HPDE6-E6E7 (cell line): Measurements from ENCODE around the gene TSPAN6.
A peak's percentile ranks its signal among the peaks of the same experiment; 100 is the strongest.

Experiments
- DNase-seq: peaks from one replicate; pipeline ENCODE4 v3.0.0; 2011; ENCODE audit warnings: missing footprints; ENCODE audit errors: extremely low spot score

The TSPAN6 gene

DNA sequence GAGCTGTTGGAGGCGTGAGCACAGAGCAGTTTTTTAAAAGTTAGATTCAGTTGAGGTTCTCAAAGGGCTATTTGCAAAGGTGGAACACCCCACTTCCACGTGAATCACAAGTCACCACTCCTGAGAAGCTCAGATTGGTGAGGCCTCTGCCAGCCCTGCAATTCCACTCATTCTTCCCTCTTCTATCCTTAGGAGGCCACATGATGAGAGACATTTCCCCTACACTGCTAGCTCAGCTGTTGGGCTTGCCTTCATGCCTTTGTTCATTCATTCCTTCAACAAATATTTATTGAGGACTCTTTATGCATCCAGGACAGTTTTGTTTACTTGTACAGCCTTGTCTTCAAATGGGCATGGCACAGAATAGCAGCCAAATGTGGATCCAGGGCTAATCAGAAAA lies 11.1 kb upstream of the TSPAN6 start:
- no peak for DNase-seq

DNA sequence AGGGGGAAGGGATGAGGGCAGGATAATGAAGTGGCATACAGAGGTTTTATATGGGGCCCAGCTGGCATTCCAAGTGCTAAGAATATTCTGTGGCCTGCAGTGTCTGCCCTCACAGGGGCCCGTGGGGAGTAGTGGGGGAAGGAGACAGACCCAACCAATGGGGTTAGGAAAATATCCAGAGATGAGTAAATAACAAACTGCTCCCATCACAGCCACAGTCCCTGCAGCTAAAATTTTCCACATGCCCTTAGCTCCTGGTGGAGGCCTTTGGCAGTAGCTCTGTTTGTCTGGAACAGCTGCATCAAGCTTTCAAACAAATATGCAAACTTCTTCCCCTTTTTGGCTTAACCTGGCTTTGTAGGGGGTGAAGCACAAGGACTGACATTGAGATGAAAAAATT lies 10.5 kb upstream of the TSPAN6 start:
- DNase-seq, result no peak

DNA sequence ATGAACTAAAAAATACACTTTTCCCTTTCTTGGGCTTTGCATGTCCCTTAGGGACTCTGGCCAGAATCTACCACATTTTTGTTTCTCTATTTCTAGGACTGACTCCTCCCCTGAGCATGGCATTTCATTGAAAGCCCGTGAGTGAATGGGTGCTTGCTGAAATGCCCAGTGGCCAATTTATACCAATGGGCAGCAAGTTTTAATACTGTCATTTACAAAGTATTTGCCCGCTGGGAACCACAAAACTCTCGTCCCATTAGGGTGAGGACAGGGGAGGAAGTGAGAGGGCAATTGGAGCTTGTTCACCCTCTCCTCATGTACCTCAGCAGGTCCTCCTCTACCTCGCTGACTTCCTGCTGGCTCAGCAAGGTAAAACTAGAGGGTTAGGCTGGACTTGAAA lies 8.5 kb upstream of the TSPAN6 start:
- DNase-seq, result no peak

DNA sequence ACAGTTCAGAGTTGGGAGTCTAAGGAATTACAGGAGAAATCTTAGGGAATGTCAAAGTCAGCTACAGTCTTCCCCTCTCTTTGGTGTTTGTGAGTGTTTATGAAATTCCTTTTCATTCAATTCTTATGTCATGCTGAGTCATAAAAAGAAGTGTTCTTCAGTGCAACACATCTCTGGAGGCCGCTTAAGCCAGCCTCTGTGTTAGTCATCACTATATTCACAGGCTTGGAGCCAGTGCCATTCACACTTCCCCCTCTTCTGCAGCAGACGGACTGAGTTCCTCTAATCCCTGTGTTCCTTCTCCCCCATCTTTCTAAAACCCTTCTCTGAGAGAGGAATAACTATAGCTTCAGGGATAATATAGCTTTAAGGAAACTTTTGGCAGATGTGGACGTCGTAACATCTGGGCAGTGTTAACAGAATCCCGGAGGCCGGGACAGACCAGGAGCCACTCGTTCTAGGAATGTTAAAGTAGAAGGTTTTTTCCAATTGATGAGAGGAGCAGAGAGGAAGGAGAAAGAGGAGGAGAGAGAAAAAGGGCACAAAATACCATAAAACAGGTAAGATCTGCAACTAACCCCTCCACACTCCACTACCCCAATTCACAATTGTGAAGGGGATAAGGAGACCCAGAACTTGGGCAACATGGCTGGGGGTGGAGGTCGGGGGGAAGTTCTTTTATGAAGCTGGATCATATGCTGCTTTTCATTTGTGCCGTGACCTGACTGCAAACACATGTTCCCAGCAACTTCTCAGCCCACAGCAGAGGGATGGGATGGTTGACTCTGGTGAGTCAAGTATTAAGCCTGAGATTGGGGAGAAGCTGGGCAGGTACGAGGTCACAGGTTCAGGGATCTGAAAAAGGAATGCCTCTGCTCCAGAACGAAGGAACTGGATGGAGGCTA lies 7.6 kb upstream of the TSPAN6 start, which contains the start of gene SRPX2:
Gene SRPX2 (plus strand): TSS at position 244 of the 905 bp plus-strand sequence. CDS start 2,124 bp downstream, outside the sequence.
- DNase-seq, result peak; percentile 34

DNA sequence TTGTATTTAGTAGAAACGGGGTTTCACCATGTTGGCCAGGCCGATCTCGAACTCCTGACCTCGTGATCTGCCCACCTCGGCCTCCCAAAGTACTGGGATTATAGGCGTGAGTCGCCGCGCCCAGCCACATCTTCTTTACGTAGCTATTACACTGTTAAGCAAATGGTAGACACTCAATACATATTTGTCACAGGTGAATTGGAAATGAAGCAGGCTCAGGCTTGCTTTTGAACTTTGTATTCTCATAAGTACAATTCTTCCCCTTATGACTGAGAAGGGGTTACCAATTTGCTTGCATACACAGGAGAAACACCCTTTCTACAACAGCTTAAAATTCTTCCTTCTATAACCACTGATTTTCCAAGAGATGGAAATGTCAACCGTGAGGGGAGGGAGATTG lies 6.6 kb upstream of the TSPAN6 start:
- no peak for DNase-seq

DNA sequence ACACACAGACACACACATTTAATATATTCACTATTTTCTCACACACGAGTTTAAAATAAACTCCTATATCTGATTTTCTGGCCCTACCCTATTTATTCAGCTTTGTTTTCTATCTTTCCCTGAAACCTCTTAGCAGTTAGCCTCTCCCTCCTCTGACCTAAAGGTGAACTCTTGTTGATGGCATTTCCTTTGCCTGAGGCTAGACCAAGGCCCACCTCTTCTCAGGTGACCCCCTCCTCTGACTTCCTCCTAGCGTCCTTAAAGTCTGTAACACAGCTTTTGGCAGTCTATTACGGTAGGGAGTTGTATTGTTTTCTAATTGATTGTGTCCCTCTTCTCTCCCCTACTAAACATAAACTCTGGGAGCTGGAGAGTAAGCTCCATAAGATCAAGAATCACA lies 5.7 kb upstream of the TSPAN6 start:
- DNase-seq, result no peak

DNA sequence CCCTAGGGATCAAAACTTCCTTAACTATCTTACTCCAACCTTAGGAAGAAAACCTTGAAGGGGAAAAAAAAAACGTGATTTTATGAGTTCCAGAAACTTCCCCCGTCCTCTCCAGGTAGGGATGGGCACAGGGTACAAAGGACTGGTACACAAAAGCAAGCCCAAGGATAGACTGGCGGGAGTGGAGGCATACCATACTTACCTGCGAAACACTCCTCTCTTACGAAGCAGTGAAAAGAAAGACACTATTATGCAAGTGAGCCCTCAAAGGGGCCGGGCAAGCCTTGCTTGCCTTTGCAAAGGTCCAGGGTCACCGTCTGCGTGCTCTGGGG lies 651 bp downstream of the TSPAN6 start:
- DNase-seq, result no peak

DNA sequence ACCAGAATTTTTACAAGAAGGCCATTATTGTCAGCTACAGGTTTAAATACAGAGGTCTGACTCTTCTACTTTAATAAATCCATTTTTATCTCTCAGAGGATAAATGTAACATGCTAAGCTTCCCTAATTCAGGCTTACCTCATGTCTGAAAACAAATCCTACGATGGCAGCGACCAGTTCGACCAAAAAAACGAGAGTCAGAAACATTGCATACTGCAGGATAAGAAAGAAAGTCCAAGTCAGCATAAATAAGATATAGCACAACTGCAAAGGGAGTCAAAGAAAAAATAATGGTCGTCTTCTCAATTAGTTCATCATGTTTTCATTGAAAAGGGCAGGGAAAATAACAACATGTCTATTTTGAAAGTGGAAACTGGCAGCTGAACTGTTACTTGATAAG lies 1.6 kb downstream of the TSPAN6 start:
- no peak for DNase-seq

DNA sequence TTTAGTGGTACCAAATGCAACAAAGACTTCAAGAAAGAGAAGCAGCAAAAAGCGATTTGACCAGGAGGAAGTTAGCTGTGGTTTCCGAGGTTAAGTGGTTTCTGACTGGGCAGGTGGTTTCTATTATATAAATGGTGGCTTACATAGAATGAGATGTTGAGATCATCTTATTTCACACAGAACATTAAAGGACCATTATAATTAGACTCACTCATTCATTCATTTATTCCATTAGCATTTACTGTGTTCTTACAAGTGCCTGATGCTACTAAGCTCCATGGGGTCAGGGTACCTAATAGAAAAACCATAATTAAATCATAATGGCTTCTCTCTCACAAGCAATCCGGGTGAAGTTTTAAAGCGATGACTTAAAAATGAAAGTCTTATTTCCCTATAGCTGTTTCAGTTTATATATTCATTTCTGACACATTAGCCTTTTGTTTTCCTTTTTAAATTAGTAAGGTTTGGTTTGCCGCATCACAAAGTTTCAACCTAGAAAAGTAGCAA lies 10.6 kb downstream of the TSPAN6 start:
- no peak for DNase-seq

DNA sequence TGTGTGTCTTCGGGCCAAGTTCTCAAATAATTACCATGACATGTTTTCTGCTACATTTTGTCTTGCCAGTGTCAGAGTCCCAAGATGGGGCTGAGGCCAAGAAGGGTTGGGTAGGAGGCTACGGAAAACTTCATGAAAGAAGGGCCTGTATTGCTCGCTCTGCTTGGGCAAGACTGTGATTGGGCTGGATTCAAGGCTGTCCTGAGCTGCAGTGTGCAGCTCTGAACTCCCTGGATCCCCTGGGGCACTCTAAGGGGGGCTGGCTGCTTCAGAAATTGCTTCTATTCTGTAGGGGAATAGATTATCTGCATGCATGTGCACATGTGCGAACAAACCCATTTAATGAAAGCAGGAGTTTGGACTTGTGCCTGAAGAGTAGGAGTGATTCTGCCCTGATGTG lies 13.6 kb downstream of the TSPAN6 start:
- DNase-seq, result no peak

DNA sequence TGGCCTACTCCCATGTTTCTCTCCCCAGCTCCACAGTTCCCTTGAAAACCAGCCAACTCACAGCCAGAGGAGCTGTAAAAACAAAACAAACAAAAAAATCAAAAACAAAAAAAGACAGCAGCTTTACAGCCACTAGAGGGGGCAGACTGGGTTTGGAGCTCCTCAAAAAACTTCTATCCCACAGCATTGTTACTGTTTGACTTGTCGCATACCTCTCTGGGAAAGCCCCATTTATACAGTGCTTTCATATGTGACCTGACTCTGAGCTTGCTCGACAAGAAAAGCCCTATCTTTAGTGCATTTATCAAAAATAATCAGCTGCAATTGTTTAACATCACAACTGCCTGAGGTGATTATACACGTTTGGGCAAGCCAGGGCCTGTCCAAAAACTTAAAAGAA lies 21.6 kb downstream of the TSPAN6 start:
- peak; percentile 5 for DNase-seq

DNA sequence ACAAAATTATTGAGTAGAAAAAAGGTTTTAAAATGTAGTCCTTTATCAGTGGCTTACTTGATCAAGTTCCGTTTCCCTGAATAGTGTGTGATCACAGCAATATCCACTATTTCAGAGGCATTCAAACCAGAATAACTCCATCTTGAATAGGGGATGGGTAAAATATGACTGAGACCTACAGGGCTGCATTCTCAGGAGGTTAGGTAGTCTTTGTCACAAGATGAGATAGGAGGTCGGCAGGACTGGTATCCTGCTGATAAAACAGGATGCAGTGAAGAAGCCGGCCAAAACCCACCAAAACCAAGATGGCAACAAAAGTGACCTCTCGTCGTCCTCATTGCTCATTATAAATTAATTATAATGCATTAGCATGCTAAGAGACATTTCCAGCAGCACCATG lies 24.7 kb downstream of the TSPAN6 start:
- no peak for DNase-seq

DNA sequence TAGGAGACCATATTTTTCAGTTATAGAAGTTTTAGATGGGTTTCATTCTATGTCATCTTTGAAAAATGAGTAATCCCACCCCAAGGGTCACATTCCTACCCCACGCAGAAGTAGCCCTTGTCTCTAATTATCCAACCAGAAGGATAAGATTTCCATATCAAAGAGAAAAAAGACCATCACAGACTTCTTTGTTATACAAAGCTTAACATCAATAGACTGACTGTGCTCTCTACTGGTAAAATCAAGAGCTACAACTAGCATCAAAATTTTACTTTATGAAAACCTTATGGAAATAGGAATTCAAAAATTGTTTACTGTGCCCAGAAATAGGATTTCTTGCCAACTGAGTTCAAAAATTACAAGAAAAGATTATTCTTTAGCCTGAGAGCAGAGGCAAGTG lies 27.0 kb downstream of the TSPAN6 start:
- no peak for DNase-seq

DNA sequence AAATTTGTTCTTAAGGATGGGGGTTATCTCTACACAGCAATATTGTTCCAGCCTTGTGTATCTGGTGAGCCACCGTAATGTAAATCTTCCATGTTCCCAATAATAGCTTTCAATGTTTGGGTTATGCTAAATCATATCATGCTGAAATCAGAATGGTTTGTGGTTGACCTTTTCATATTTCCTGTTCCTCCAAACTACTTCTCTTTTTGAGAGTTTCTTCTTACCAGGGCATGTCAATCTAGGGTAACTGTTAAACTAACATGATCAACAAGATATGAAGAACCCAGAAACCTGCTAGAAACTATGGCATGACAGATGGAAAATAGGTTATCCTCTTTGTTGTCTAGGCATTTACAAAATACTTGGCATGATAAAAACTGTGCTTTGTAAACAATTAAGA lies 29.9 kb downstream of the TSPAN6 start:
- no peak for DNase-seq

DNA sequence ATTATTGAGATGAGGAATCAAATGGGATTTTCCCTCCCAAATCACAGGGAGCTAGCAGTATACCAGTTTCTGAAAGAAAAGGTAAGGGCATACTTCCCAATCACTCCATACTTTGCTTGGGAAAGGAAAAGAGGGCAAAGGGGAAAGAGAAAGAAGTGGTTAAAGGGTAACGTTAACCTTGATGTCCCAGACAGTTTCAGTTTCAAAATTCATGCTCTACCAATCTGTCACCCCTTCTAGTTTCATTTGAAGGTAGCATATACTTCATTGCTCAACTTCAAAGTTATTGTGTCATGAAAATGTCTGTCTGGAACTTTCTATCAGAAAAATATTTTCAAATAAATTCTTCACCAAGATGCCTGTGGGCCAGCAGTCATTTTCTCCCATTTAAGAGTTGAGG lies 35.8 kb downstream of the TSPAN6 start:
- no peak for DNase-seq

DNA sequence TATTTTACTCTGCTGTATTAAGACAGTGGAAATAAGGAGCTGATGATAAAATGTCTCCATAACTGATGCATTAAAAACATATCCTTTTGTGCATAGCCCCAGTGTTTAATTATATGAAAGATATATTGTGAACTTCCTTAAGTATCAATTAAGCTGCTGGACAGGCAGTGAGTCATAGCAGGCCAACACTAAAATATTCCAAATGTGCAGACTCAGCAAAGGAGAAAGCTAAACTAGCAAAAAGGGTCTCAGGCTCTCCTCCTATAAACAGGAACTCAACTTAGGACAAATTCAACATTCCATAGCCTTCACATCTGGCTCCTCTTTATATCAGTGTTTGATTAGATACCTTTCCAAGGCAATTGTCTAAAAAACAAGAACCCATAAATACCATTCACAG lies 36.3 kb downstream of the TSPAN6 start:
- DNase-seq, result no peak

DNA sequence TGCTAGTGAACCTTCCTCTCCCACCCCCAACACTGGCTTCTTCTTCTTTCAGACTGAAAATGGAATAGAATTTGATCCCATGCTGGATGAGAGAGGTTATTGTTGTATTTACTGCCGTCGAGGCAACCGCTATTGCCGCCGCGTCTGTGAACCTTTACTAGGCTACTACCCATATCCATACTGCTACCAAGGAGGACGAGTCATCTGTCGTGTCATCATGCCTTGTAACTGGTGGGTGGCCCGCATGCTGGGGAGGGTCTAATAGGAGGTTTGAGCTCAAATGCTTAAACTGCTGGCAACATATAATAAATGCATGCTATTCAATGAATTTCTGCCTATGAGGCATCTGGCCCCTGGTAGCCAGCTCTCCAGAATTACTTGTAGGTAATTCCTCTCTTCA lies 37.1 kb downstream of the TSPAN6 start:
- no peak for DNase-seq

DNA sequence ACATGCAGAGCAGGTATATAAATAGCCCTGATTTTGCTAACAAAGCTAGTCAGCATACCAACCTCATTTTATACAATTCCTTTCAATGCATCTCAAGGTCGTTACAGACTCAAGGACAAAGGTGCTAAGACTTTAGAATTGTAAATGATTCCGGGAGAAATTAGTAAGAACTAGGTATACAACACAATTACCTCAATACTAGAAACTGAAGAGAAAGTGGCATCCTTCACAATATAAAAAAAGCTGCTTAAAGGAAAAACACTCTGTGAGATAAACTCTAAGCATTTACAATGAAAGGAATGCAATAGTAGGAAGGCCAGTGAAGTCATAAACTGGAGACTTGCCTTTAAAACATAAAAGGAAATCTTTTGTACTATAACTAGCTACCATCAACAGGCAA lies 40.0 kb downstream of the TSPAN6 start:
- no peak for DNase-seq

DNA sequence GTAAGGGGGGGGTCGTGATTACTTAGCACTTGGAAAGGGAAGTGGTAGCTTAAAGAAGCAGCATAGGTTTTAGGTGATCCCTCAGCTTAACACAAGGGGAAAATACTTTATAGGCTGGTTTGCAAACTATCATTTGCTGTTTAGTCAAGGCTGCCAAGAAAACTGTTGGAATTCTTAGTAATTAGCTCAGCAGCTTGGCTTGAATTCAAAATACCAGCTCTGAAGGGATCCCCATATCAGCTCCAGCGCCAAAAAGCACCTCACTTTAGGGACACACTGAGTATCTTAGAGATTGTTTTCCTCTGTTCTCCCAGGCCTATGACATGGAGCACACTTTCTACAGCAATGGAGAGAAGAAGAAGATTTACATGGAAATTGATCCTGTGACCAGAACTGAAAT lies 43.0 kb downstream of the TSPAN6 start:
- no peak for DNase-seq

DNA sequence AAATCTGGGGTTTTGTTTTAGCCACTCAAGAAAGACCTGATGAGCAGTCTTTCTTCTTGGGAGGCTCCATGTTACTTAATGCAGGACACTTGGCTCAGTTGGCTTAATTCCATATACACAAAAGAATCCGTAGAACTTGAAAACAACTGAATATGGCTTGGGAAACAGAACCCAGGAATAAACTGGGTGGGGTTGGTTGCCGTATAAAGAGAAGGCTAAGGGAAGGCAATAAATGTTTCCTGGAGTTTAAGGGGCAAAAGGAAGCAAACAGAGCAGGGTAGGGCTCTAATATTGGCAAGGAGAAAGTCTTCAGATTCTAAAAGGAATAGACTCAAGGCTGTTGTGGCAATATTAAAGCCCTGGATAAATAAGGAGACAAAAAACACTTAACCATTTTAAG lies 43.5 kb downstream of the TSPAN6 start:
- no peak for DNase-seq

DNA sequence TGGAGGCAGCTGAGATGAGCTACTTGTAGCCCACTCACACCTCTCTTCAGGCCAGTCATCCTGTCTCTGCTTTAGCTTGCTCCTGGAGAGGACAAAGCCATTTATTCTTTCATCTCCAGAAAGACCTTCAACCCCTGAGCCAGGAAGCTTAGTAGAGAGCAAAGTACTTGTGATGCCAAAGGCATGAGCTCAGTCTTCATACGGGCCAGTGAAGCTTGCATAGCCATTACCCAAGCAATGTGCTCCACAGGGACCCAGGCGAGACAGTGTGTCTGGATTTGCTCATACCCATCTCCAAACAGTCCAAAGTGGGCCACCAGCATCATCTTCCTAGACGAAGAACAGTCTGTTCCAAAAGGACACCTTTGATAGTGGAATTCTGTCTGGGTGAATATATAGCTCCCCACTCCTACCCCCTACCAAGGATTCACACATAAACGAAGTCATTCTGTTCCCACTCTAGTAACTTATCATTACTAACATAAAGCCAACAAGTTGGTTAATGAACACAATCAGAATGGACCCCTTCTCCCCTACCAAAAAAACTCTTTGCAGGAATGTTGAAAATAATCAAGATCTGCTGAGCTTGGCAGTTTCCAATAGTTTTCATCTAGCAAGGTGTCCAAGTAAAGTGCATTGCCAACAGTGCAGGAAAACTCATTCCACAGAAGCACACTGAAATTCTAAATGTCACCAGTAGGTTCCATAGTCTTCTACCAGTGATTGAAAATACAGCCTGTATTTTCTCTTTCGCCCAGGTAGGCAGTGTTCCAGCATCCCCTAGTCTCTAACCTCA lies 45.2 kb downstream of the TSPAN6 start:
- no peak for DNase-seq

DNA sequence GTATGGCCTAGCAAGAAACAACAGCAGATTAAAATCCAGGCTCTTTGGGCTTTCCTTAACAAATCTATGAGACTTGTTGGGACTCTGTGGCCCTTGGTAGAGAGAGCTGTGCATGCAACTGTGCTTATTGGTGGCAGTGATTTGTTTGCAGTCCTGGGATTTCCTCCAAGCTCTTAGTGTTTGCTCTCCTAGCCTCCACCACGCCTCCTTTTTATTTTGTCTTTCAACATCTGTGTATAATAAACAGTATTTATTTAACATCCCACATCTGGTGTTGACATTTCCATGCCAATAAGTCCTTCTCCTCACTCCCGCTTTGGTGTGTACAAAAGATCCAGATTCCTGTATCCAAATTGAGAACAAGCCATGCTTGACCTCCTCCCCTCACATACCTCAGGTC lies 48.7 kb downstream of the TSPAN6 start:
- no peak for DNase-seq

DNA sequence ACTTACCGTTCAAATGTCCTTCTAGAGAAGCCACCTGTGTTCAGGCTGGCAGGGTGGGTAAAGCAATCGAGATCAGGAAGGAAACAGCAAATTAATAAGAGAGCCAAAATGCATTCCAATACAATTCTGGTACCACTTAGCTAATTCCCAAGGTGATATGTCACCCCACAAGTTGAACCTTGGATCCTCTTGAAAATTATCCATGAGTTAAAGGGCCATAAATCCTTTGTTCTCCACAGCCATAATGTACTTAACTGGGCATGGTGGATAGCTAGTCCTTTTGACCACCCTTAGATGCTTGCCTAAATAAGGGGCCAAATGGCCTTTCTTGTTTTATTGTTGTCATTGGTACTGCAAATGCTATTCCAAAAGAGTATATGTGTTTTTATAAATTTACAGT lies 49.9 kb downstream of the TSPAN6 start:
- DNase-seq, result no peak
